ENCODE data around the gene WNT3A.

WNT3A gene

GRCh38 chr1:228058949-228059633 is 52.3 kb downstream of the WNT3A start:
- DNase-seq: no peak

DNA sequence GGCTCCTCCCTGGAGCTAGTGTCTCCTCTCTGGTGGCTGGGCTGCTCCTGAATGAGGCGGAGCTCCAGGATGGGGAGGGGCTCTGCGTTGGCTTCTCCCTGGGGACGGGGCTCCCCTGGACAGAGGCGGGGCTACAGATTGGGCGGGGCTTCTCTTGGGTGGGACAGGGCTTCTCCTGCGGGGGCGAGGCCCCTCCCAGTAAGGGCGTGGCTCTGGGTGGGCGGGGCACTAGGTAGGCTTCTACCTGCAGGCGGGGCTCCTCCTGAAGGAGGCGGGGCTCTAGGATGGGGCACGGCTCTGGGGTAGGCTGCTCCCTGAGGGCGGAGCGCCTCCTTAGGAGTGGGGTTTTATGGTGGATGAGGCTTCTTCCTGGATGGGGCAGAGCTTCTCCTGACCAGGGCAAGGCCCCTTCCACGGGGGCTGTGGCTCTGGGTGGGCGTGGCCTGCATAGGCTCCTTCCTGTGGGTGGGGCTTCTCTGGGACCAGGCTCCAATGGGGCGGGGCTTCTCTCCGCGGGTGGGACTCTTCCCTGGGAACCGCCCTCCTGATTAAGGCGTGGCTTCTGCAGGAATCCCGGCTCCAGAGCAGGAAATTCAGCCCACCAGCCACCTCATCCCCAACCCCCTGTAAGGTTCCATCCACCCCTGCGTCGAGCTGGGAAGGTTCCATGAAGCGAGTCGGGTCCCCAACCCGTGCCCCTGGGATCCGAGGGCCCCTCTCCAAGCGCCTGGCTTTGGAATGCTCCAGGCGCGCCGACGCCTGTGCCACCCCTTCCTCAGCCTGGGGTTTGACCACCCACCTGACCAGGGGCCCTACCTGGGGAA is 53.0 kb downstream of the WNT3A start:
- DNase-seq: peak; percentile 48

DNA sequence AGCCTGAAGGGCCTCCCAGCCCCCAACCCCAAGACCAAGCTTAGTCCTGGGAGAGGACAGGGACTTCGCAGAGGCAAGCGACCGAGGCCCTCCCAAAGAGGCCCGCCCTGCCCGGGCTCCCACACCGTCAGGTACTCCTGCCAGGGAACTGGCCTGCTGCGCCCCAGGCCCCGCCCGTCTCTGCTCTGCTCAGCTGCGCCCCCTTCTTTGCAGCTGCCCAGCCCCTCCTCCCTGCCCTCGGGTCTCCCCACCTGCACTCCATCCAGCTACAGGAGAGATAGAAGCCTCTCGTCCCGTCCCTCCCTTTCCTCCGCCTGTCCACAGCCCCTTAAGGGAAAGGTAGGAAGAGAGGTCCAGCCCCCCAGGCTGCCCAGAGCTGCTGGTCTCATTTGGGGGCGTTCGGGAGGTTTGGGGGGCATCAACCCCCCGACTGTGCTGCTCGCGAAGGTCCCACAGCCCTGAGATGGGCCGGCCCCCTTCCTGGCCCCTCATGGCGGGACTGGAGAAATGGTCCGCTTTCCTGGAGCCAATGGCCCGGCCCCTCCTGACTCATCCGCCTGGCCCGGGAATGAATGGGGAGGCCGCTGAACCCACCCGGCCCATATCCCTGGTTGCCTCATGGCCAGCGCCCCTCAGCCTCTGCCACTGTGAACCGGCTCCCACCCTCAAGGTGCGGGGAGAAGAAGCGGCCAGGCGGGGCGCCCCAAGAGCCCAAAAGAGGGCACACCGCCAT is 53.8 kb downstream of the WNT3A start:
- no peak for DNase-seq

DNA sequence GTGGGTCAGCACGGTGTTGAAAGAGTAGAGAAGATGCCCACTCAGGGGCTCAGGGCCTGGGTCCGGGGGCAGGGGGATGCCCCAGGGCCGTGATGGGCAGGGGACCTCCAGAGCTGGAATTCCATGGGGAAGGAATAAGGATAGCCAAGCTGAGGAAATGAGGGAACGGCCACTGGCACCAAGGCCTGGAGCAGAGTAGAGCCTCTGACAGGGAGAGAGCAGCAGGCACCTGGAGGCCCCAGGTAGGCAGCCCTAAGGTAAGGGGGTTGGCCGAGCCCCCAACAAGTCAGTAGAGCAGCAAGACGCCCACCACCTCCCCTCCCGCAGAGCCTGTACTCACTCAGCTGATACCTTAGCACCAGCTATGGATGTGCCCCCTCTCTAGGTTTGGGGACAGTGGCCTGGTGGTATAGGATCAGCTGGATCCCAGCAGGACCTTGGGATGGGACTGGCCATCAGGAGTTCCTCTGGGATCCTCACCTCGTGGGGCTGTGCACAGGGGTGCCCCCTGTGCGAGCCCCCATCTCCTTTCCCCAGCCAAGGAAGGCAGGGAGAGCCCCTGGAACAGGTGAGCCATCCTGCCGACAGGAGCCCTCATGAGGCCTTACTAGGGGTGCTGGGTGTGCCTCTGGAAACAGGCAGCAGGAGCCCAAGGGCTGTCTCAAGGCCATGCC is 54.8 kb downstream of the WNT3A start:
- DNase-seq: no peak

DNA sequence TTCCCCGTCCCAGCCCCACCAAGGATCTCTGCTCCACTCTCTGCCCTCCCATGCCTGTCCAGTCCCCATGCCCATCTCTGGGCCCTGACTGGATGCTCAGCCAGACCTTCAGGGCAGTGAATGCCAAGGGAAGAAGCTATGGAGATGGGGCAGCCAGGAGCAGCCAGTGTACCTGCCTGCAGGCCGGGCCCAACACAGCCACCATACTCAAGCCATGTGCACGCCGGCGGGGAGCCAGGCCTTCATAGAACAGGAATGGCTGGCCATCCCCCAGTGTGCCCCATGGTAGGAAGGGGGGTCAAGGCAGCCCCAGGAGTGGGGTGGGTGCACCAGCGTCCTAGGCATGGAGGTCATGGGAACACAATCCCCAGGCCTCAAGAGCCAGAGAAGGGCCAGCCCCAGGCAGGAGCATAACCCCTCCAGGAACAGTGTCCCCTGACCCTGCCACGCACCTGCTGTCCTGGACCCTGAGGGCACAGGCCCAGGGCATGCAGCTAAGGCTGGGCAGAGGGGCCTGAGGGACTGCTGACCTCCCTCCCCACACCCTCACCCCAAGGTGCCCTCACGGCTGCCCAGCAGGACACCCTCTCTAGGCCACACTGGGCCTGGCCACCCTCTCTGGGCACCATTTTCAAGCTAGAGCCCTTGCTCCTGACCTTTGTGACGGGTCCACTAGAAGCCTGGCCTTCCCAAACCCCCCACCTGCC is 55.4 kb downstream of the WNT3A start:
- no peak for DNase-seq

- DNase-seq: no peak
Observed at GRCh38 chr1:228062812-228063211, 56.0 kb downstream of the WNT3A start.

GRCh38 chr1:228063251-228064191 is 56.7 kb downstream of the WNT3A start:
- no peak for DNase-seq

DNA sequence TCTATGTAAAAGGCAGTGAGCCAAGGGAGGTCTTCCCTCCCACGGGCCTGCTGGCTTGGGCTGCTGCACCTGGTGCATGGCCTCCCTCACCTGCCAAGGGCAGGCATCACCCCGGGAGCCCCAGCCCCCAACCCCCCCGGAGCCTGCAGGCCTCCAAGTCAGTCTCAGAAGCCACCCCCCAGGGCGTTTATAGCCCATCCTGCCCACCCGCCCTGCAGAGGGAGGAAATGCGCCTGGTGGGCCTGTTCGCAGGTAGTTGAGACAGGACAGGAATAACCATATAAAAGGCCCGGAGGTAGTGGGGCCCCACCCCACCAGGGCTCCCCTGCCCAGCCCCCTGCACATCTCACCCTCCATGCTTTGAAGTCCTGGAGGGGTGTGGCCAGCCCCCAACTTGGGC is 57.5 kb downstream of the WNT3A start:
- DNase-seq: no peak

DNA sequence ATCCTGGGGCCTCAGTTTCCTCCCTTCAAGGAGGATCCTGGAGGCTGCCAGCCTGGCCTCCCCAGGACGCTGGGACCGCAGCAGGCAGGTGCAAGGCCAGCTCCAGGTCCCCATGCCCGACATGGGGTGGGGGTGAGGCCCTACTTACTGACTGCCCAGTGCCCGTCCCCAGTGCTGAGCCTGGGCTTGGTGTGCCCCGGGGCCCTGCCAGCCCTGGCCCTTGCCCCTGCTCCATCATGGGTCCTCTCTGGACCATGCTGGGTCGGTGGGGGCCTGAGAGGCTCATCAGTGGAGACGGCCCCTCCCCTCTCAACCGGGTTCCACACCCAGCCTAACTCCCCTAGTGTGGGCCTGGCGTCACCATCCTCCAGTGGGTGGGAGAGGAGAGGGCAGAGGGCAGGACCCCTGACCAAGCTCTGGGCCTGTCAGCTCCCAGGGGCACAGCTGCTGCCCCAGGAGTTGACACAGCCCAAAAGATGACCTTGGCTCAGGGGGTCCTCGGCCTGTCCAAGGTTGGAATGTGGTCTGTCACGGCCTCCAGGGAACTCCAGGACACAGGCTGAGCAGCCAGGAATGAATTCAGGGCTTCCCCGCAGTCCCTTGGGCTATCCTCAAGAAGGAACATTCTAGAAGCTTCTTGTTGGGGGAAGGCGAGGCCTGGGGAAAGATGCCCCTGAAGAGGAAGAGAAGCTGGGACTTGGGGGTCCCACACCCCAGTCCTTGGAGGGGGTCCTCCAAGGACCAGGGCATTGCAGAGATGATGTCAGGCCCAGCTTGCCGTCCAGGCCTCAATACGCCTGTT is 58.1 kb downstream of the WNT3A start:
- DNase-seq: no peak

DNA sequence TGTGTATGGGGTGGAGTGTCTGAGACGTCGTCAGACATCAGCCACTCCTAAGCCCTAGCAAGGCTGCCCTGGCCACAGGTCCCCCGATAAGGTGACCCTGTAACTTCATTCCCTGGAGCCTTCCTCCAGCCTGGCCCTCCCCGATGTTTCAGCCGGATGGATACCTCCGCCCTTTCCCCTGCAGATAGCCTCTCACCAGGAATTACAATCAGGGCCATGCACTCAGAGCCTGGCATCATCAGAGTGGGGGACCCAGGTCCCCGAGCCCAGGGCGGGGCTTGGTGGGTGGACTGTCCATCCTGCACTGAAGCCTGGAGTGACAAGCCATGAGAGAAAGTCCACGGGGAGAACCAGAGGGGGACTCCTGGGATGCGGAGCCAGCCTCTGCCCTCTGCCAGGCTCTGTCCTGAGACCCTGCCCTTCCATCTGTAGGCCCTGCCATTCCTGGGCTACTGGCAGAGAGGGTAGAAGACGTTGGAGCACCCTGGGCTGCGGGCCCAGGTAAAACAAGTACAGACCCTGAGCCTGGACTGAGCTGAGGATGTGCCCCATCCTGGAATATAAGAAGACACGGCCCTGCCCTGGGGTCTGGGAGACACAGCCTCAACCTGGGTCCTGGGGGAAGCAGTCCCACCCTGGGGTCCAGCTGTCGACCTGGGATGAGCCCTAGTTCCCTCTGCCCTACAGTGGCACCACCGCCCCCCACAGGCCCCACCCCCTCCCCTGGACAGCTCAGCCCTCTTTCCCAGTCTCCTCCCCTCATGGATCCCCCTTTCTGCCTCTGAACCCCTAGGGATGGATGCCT is 58.9 kb downstream of the WNT3A start:
- no peak for DNase-seq

GRCh38 chr1:228066416-228066815 is 59.6 kb downstream of the WNT3A start:
- DNase-seq: no peak

GRCh38 chr1:228066891-228067654 is 60.3 kb downstream of the WNT3A start:
- no peak for DNase-seq

DNA sequence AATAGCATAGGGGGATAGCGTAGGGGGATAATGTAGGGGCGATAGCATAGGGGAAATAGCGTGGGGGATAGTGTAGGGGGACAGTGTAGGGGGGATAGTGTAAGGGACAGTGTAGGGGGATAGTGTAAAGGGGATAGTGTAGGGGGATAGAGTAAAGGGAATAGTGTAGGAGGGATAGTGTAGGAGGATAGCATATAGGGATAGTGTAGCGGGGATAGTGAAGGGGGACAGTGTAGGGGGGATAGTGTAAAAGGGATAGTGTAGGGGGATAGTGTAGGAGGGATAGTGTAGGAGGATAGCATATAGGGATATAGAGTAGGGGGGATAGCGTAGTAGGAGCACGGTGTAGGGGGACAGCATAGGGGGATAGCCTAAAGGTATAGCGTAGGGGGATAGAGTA is 61.6 kb downstream of the WNT3A start:
- no peak for DNase-seq

GRCh38 chr1:228070173-228070572 is 63.4 kb downstream of the WNT3A start:
- DNase-seq: no peak

DNA sequence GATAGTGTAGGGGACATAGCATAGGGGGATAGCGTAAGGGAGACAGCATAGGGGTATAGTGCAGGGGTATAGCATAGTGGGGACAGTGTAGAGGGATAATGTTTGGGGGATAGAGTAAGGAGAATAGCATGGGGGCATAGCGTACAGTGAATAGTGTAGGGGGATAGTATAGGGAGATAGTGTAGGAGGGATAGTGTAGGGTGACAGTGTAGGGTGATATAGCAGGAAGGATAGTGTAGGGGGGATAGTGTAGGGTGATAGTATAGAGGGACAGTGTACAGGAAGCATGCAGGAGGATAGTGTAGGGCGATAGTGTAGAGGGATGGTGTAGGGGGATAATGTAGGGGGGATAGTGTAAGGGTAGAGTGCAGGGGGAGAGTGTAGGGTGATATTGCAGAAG is 64.1 kb downstream of the WNT3A start:
- DNase-seq: no peak

GRCh38 chr1:228071839-228072657 is 65.2 kb downstream of the WNT3A start:
- no peak for DNase-seq

DNA sequence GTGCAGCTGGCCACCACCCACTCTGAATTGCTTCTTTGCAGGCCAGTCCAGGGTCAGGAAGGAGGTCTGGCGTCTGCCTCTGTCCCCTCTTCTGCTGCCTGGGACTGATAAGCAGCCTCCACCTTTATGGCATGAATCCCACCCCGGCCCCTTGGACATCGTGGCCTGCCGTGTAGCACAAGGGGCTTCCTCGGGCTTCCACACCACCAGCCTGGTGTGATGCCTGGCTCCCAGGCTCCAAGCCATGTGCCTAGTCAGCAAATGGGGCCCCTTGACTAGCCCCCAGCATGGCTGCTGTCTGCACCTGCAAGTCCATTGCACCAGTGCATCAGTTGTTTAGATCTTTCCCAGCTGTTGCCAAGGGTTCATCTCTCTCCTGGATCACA is 65.9 kb downstream of the WNT3A start:
- no peak for DNase-seq

Data from activated CD4-positive, alpha-beta T cell treated with anti-CD3 and anti-CD28 coated beads, Interleukin-2, Interleukin-6, amounts not matched to agents 100 ng/mL and 50 ng/mL, durations not matched to agents 16 hours and 8 hours (primary cell).